IPS-20b (cell line): ENCODE results near the gene EFHC1.
A peak's percentile ranks its signal among the peaks of the same experiment; 100 is the strongest.

Source experiments
- H3K27ac ChIP-seq: one replicate; pipeline ENCODE4 v1.5.1; 2013; ENCODE audit warnings: low read length
- H3K27me3 ChIP-seq: 2 replicates; pipeline ENCODE4 v1.6.1; 2013; ENCODE audit warnings: mild to moderate bottlenecking, low read length, inconsistent platforms; ENCODE audit not compliant: insufficient read depth
- H3K36me3 ChIP-seq: 2 replicates; pipeline ENCODE4 v1.6.1; 2013; ENCODE audit warnings: low read depth, mild to moderate bottlenecking, inconsistent platforms, low read length, moderate library complexity; ENCODE audit not compliant: insufficient read depth
- H3K4me1 ChIP-seq: 2 replicates; pipeline ENCODE4 v1.6.1; 2013; ENCODE audit warnings: mild to moderate bottlenecking, control low read depth, inconsistent platforms, low read length, moderate library complexity; ENCODE audit not compliant: insufficient read depth
- H3K4me3 ChIP-seq: 2 replicates; pipeline ENCODE4 v1.5.1; 2013; ENCODE audit warnings: mild to moderate bottlenecking, low read length, inconsistent platforms
- H3K9ac ChIP-seq: 2 replicates; pipeline ENCODE4 v1.6.1; 2013; ENCODE audit warnings: low read depth, mild to moderate bottlenecking, inconsistent platforms, low read length, moderate library complexity
- H3K9me3 ChIP-seq: 2 replicates; pipeline ENCODE4 v1.6.1; 2013; ENCODE audit warnings: mild to moderate bottlenecking, low read depth, low read length, inconsistent platforms; ENCODE audit not compliant: insufficient read depth

The EFHC1 gene

GRCh38 chr6:52571099-52571755, 151.1 kb downstream of the EFHC1 start:
- peaks cover 8% of the 10 kb centered on the region for H3K27me3 ChIP-seq
- H3K9ac ChIP-seq, result no peak overlapping the region
- H3K36me3 ChIP-seq, result no peaks in the 10 kb centered on the region
- H3K9me3 ChIP-seq, result no peaks in the 10 kb centered on the region
- no peak overlapping the region for H3K4me3 ChIP-seq
- peaks cover 44% of the 10 kb centered on the region for H3K4me1 ChIP-seq
- no peak overlapping the region for H3K27ac ChIP-seq

DNA sequence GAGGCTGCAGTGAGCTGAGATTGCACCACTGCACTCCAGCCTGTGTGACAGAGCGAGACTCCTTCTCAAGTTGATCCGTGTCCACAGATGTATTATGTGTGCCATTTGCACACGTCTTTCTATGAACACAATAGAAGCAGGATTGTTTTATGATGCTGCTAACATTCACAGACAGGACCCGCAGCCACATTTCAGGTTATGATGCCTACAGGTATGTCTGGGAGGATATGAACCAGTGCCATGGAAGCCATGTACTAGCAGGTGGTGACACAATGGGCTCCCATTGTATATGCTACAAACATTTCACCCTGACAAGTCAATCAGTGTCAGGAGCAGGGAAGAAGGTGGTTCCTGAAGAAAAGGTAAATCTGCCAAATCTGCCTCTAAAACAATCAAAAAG, 152.4 kb downstream of the EFHC1 start:
- peak overlapping the region; percentile 67 for H3K27ac ChIP-seq
- H3K27me3 ChIP-seq, result peaks cover 8% of the 10 kb centered on the region
- H3K4me1 ChIP-seq, result peaks cover 39% of the 10 kb centered on the region
- no peaks in the 10 kb centered on the region for H3K36me3 ChIP-seq
- H3K9ac ChIP-seq, result peak overlapping the region; percentile 9; the same call in 1 of the 2 replicates
- no peak overlapping the region; the same call in 1 of the 2 replicates for H3K4me3 ChIP-seq
- H3K9me3 ChIP-seq, result no peaks in the 10 kb centered on the region

- peaks cover 8% of the 10 kb centered on the region for H3K27me3 ChIP-seq
- no peaks in the 10 kb centered on the region for H3K9me3 ChIP-seq
- H3K4me1 ChIP-seq, result peaks cover 40% of the 10 kb centered on the region
- no peaks in the 10 kb centered on the region for H3K36me3 ChIP-seq
- peak overlapping the region; percentile 41; the same call in 1 of the 2 replicates for H3K4me3 ChIP-seq
- peak overlapping the region; percentile 9; the same call in 1 of the 2 replicates for H3K9ac ChIP-seq
- H3K27ac ChIP-seq, result peak overlapping the region; percentile 67
These were observed 153.2 kb downstream of the EFHC1 start for GRCh38 chr6:52573295-52573694.
